H1 (cell line): ENCODE results near the gene NIPAL4.

Experiments used
- ATF3 ChIP-seq: IDR thresholded peaks from 2 replicates; pipeline ENCODE4 v1.6.1; 2011; ENCODE audit warnings: low read depth, mild to moderate bottlenecking, low read length; ENCODE audit not compliant: insufficient read depth
- CTCF ChIP-seq, 3 experiments: IDR thresholded peaks; 1 replicate in 2 of 3; 2 replicates in 1 of 3; pipeline versions ENCODE4 v1.5.1 to v1.6.1; 2011; ENCODE audit warnings: low read length in 3 of 3, mild to moderate bottlenecking in 3 of 3, inconsistent platforms in 2 of 3, low read depth in 1 of 3, moderate library complexity in 1 of 3; ENCODE audit not compliant: insufficient read depth in 1 of 3; ENCODE audit errors: control extremely low read depth in 1 of 3
- EGR1 ChIP-seq: IDR thresholded peaks from 2 replicates; pipeline ENCODE4 v1.6.1; 2011; ENCODE audit warnings: low read depth, low read length, borderline replicate concordance
- EZH2 ChIP-seq: fragments of 200-600 bp; sonication (generic); IDR thresholded peaks from 2 replicates; pipeline ENCODE4 v1.7.1; 2012; ENCODE audit warnings: low read depth, mild to moderate bottlenecking, moderate library complexity, low read length, inconsistent platforms; ENCODE audit not compliant: severe bottlenecking
- KDM4A ChIP-seq: IDR thresholded peaks from one replicate; pipeline ENCODE4 v1.7.1; 2012; ENCODE audit warnings: low read depth, mild to moderate bottlenecking, moderate library complexity, low read length, inconsistent platforms; ENCODE audit not compliant: severe bottlenecking
- MAX ChIP-seq: IDR thresholded peaks from 2 replicates; pipeline ENCODE4 v1.6.1; 2012; ENCODE audit warnings: inconsistent platforms
- POLR2A ChIP-seq, 2 experiments: IDR thresholded peaks; 1 replicate in 1 of 2; 2 replicates in 1 of 2; pipeline ENCODE4 v1.6.1; 2011; ENCODE audit warnings: low read depth in 2 of 2, low read length in 2 of 2, mild to moderate bottlenecking in 2 of 2; ENCODE audit errors: control extremely low read depth in 1 of 2
- POLR2AphosphoS5 ChIP-seq: IDR thresholded peaks from 2 replicates; pipeline ENCODE4 v1.6.1; 2011; ENCODE audit warnings: low read depth, low read length
- RAD21 ChIP-seq, 2 experiments: IDR thresholded peaks in 1 of 2; conservative IDR thresholded peaks in 1 of 2; 2 replicates each; pipeline ENCODE4 v1.6.1; 2011; ENCODE audit warnings: low read depth in 2 of 2, low read length in 2 of 2, improper control_type of control experiment in 1 of 2, inconsistent platforms in 1 of 2, mild to moderate bottlenecking in 1 of 2, moderate library complexity in 1 of 2
- RFX5 ChIP-seq: IDR thresholded peaks from 2 replicates; pipeline ENCODE4 v1.6.1; 2011; ENCODE audit warnings: low read depth, low read length, improper control_type of control experiment, borderline replicate concordance
- RNF2 ChIP-seq: fragments of 200-900, 300-1000 bp; sonication (generic); IDR thresholded peaks from 2 replicates; pipeline ENCODE4 v1.7.1; 2016; ENCODE audit warnings: borderline replicate concordance, low read depth, mild to moderate bottlenecking, antibody characterized with exemption, low read length; ENCODE audit not compliant: poor library complexity, severe bottlenecking; ENCODE audit errors: missing control alignments
- RXRA ChIP-seq: IDR thresholded peaks from 2 replicates; pipeline ENCODE4 v1.6.1; 2011; ENCODE audit warnings: low read depth, mild to moderate bottlenecking, low read length, moderate library complexity; ENCODE audit not compliant: insufficient read depth
- TAF1 ChIP-seq: IDR thresholded peaks from 2 replicates; pipeline ENCODE4 v1.6.1; 2011; ENCODE audit warnings: mild to moderate bottlenecking, low read depth, low read length
- ZNF274 ChIP-seq: IDR thresholded peaks from 2 replicates; pipeline ENCODE4 v1.7.0; 2012; ENCODE audit warnings: low read length, borderline replicate concordance; ENCODE audit errors: extremely low read depth

- TF ChIP-seq CTCF (IDR thresholded peaks at IDR 0.05; ENCODE audit: control extremely low read depth in 1 of 3, insufficient read depth in 1 of 3, low read depth in 1 of 3, low read length in 3 of 3) (no peak), TAF1 (no peak), EGR1 (no peak), RFX5 (no peak), RNF2 (no peak), POLR2AphosphoS5 (no peak), ZNF274 (no peak), POLR2A (IDR thresholded peaks at IDR 0.05; ENCODE audit: control extremely low read depth in 1 of 2, low read depth in 2 of 2, low read length in 2 of 2) (no peak), MAX (no peak), ATF3 (no peak), EZH2 (no peak), RXRA (no peak), RAD21 (IDR thresholded peaks at IDR 0.05 in 1 of 2, conservative IDR thresholded peaks at IDR 0.05 in 1 of 2; ENCODE audit: low read depth in 2 of 2, low read length in 2 of 2) (no peak), KDM4A (no peak)
Measured at GRCh38 chr5:157485811-157486210, 25.8 kb downstream of the NIPAL4 start.
